ENCODE measurements around the gene NR0B2.

Gene NR0B2

DNA sequence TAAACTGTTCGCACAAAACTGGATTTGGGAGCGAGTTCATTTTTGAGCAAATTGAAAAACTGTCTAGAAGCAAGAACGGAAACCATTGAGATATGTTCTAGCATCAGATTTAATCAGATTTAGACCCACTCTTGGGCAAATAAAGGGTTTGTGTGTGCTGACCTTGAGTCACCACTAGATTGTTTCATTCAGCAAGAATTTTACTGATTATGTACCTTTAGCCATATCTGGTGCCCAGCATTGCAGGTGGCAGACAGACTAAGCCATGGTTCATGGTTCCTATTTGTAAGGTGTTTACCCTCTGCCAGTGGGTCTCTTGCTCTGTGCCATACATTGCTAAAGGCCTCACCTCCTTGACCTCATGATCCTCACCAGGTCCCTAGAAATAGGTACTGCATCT lies 9.1 kb upstream of the NR0B2 start:
- H3K9ac ChIP-seq (ENCODE audit: low read length): peak overlapping the region; percentile 90
- H3K4me1 ChIP-seq (ENCODE audit: control insufficient read depth, insufficient read depth, low read length): peaks cover 12% of the 10 kb centered on the region
- H3K36me3 ChIP-seq (ENCODE audit: control insufficient read depth, insufficient read depth, low read length): peaks cover 3% of the 10 kb centered on the region
- H3K9me3 ChIP-seq (ENCODE audit: control insufficient read depth, low read length): no peaks in the 10 kb centered on the region
- no peaks in the 10 kb centered on the region for H3K27me3 ChIP-seq (ENCODE audit: control insufficient read depth, insufficient read depth, low read length)
- peak overlapping the region; percentile 98 for H3K4me3 ChIP-seq (ENCODE audit: low read length)

DNA sequence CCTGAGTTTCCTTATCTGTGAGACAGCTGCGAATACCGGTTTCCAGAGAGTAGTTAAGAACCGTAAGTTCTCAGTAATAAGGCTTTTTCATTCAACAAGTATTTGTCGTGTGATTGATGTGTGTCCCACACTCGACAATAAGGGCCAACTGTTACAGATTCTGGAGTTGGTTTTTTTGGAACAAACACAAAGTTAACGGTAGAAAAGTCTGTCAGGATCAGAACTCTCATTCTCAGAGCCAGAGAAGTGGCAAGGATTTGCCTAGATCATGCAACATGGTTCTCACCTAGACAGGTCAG lies 8.6 kb upstream of the NR0B2 start:
- H3K36me3 ChIP-seq (ENCODE audit: control insufficient read depth, insufficient read depth, low read length): peaks cover 3% of the 10 kb centered on the region

DNA sequence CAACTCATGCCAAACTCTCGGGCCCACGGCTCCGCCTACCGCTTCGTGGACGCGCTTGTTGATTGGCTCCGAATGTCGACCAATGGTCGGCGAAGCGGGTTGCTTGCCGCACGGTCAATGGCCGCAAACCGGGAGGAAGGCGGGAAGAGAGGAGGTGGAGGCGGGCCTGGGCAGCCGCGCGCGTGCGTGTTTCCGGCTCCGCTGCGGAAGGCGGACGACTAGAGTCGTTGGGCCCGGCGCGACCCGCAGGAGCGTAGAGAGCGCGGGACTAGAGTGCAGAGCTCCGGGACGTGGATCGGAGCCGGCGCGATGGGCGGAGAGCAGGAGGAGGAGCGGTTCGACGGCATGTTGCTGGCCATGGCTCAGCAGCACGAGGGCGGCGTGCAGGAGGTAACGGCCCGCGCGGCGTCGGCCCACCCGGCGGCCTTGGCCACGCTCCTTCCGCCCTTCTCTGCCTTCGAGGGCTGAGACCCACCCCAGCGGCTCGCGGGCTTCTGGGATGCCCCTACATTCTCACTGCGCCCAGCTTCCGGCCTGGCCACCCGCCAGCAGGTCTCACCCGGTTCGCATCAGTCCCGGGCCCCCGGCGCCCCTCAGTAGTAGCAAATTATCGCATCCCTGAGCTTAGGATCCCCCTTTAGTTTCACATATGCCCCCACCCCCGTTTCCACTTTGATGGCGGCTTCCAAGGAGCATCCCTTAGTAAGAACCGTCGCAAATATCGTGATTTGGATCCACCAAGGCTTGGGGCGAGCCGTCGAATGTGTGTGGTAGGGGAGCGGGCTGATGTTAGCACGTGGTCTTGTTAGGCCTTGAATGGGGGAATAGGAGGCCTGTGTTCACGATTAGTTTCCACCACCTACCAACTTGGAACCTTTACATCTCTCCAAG lies 8.0 kb upstream of the NR0B2 start, which contains the start of gene NUDC:
Gene NUDC (plus strand): TSS at position 204 of the 891 bp plus-strand sequence. CDS start 106 bp downstream, at position 310.
- H3K9ac ChIP-seq (ENCODE audit: low read length): peak within 1 kb of the TSS; percentile 90
- H3K9me3 ChIP-seq (ENCODE audit: control insufficient read depth, low read length): no peaks in the 10 kb centered on the region
- peak within 1 kb of the TSS; percentile 98 for H3K4me3 ChIP-seq (ENCODE audit: low read length)
- peaks cover 12% of the 10 kb centered on the region for H3K4me1 ChIP-seq (ENCODE audit: control insufficient read depth, insufficient read depth, low read length)
- no peaks in the 10 kb centered on the region for H3K27me3 ChIP-seq (ENCODE audit: control insufficient read depth, insufficient read depth, low read length)
- H3K36me3 ChIP-seq (ENCODE audit: control insufficient read depth, insufficient read depth, low read length): peaks cover under 1% of the 10 kb centered on the region

More for the DNA sequence above, 8.6 kb upstream of the NR0B2 start:
- Histone ChIP-seq H3K9ac (ENCODE audit: low read length) (peak overlapping the region; percentile 90), H3K27me3 (ENCODE audit: control insufficient read depth, insufficient read depth, low read length) (no peaks in the 10 kb centered on the region), H3K4me3 (ENCODE audit: low read length) (peak overlapping the region; percentile 98), H3K4me1 (ENCODE audit: control insufficient read depth, insufficient read depth, low read length) (peaks cover 12% of the 10 kb centered on the region), H3K9me3 (ENCODE audit: control insufficient read depth, low read length) (no peaks in the 10 kb centered on the region)

DNA sequence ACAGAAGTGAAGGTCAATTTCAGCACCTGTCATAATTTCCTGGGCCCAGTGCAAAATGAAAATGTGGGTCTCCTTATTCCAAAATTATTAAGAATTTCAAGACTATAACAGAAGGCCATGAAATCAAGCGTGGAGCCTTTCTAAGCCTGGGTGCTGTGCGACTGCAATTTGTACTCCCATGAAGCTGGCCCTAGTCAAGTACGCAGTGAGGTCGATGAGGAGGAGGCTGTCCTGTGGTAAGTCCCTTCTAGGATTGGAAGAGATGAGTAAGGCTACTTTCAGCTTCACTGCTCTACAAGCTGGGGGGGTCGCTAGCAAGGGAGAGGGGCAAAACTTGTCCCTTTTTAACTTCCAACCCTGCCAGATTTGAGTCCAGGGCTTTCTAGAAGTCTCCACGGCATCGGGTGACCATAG lies 7.4 kb upstream of the NR0B2 start:
- no peaks in the 10 kb centered on the region for H3K9me3 ChIP-seq (ENCODE audit: control insufficient read depth, low read length)
- H3K9ac ChIP-seq (ENCODE audit: low read length): peak overlapping the region; percentile 90
- peaks cover 19% of the 10 kb centered on the region for H3K4me1 ChIP-seq (ENCODE audit: control insufficient read depth, insufficient read depth, low read length)
- no peaks in the 10 kb centered on the region for H3K27me3 ChIP-seq (ENCODE audit: control insufficient read depth, insufficient read depth, low read length)
- H3K36me3 ChIP-seq (ENCODE audit: control insufficient read depth, insufficient read depth, low read length): no peaks in the 10 kb centered on the region
- peak overlapping the region; percentile 98 for H3K4me3 ChIP-seq (ENCODE audit: low read length)

DNA sequence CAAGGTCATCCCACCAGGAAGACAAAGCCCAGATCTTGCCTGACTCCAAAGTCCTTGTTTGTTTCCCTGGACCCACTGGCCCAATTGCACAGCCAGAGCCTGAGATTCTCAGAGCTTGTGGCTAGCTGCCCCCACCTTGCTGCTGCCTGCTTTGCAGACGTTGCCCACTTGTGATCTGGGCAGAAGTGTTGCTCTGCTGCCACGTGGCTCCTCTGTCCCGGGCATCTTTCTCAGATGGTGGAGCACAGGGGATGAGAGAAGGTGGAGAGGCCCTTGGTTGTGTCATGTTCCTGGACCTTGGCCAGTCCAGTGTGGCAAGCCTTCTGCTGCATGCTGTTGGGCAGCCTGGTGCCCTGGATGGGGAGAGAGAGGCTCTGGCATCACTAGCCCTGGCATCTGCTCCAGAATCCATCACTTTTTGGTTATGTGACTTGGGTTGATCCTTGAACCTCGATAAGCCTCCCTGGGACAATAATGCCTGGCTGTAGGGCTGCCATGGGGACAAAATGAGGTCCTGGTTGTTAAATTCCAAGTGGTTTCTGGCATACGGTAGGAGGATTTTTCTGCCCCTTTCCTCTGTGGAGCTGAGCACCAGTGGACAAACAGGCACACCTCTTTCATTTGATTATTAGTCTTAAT lies 1.5 kb upstream of the NR0B2 start:
- peaks cover 49% of the 10 kb centered on the region for H3K4me1 ChIP-seq (ENCODE audit: control insufficient read depth, insufficient read depth, low read length)
- H3K9ac ChIP-seq (ENCODE audit: low read length): peak overlapping the region; percentile 31
- no peaks in the 10 kb centered on the region for H3K36me3 ChIP-seq (ENCODE audit: control insufficient read depth, insufficient read depth, low read length)
- no peaks in the 10 kb centered on the region for H3K9me3 ChIP-seq (ENCODE audit: control insufficient read depth, low read length)
- H3K27me3 ChIP-seq (ENCODE audit: control insufficient read depth, insufficient read depth, low read length): no peaks in the 10 kb centered on the region
- no peak overlapping the region for H3K4me3 ChIP-seq (ENCODE audit: low read length)

DNA sequence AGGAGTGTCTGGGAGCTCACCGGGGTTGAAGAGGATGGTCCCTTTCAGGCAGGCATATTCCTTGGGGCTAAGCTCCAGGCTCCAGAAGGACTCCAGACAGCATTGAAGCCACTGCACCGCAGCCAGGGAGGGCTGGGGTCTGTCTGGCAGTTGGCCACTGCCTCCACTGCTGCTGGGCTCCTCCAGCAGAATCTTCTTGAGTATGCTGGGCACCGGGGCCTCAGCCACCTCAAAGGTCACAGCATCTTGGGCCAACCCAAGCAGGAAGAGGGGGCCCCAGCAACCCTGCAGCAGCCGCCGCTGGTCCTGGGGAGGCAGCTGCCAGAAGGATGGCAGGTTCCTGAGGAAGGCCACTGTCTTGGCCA lies 404 bp downstream of the NR0B2 start:
- Histone ChIP-seq H3K4me3 (ENCODE audit: low read length) (peak overlapping the region; percentile 67), H3K9ac (ENCODE audit: low read length) (peak overlapping the region; percentile 93), H3K36me3 (ENCODE audit: control insufficient read depth, insufficient read depth, low read length) (no peaks in the 10 kb centered on the region), H3K4me1 (ENCODE audit: control insufficient read depth, insufficient read depth, low read length) (peaks cover 55% of the 10 kb centered on the region), H3K9me3 (ENCODE audit: control insufficient read depth, low read length) (no peaks in the 10 kb centered on the region), H3K27me3 (ENCODE audit: control insufficient read depth, insufficient read depth, low read length) (no peaks in the 10 kb centered on the region)

DNA sequence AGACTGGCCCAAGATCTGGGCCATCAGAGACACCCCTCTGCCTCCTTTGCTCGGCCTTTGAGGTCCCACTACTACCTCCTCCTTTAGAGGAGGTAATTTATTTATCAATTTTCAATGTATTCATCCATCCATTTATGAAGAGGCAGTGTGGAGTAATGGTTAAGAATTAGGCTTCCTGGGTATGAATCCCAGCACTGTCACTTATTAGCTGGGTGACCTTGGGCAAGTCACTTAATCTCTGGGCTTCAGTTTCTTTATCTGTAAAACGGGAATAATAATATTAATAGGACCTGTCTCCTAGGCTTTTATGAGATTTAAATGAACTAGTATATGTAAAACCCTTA lies 1.7 kb downstream of the NR0B2 start:
- H3K27me3 ChIP-seq (ENCODE audit: control insufficient read depth, insufficient read depth, low read length): no peaks in the 10 kb centered on the region
- no peaks in the 10 kb centered on the region for H3K9me3 ChIP-seq (ENCODE audit: control insufficient read depth, low read length)
- peak overlapping the region; percentile 67 for H3K4me3 ChIP-seq (ENCODE audit: low read length)
- no peaks in the 10 kb centered on the region for H3K36me3 ChIP-seq (ENCODE audit: control insufficient read depth, insufficient read depth, low read length)
- peak overlapping the region; percentile 93 for H3K9ac ChIP-seq (ENCODE audit: low read length)
- H3K4me1 ChIP-seq (ENCODE audit: control insufficient read depth, insufficient read depth, low read length): peaks cover 58% of the 10 kb centered on the region

DNA sequence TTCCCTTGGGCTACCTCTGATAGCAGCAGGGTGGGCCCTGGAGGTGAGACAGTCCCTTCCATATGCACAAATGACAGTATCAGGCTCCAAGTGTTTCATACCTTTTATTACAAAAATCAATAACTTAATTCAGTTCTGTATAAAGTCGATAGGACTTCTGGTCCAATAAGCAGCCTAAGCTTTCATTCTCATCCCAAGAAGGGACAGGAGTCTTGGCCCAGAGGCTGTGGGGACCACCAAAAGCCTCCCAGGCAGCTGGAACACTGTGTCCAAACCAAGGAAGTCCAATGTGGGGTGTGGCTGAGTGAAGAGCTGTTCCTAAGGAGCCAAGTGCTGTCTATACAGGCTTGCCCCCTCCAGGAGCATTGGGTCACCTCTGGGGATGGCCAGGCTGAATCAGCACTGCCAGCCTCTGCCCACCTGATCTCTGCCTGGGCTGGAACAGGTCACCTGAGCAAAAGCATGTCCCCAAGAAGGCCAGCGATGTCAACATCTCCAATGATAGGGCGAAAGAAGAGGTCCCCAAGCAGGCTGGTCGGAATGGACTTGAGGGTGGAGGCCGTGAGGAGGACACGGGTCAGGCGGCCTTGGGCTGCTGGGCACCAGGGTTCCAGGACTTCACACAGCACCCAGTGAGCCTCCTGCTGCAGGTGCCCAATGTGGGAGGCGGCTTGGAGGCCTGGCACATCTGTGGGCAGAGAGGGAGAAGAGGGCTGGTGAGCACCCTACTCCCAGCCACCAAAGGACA lies 2.2 kb downstream of the NR0B2 start:
- Histone ChIP-seq H3K36me3 (ENCODE audit: control insufficient read depth, insufficient read depth, low read length) (no peaks in the 10 kb centered on the region), H3K27me3 (ENCODE audit: control insufficient read depth, insufficient read depth, low read length) (no peaks in the 10 kb centered on the region), H3K4me3 (ENCODE audit: low read length) (peak overlapping the region; percentile 67), H3K9me3 (ENCODE audit: control insufficient read depth, low read length) (no peaks in the 10 kb centered on the region), H3K9ac (ENCODE audit: low read length) (peak overlapping the region; percentile 93), H3K4me1 (ENCODE audit: control insufficient read depth, insufficient read depth, low read length) (peaks cover 59% of the 10 kb centered on the region)

DNA sequence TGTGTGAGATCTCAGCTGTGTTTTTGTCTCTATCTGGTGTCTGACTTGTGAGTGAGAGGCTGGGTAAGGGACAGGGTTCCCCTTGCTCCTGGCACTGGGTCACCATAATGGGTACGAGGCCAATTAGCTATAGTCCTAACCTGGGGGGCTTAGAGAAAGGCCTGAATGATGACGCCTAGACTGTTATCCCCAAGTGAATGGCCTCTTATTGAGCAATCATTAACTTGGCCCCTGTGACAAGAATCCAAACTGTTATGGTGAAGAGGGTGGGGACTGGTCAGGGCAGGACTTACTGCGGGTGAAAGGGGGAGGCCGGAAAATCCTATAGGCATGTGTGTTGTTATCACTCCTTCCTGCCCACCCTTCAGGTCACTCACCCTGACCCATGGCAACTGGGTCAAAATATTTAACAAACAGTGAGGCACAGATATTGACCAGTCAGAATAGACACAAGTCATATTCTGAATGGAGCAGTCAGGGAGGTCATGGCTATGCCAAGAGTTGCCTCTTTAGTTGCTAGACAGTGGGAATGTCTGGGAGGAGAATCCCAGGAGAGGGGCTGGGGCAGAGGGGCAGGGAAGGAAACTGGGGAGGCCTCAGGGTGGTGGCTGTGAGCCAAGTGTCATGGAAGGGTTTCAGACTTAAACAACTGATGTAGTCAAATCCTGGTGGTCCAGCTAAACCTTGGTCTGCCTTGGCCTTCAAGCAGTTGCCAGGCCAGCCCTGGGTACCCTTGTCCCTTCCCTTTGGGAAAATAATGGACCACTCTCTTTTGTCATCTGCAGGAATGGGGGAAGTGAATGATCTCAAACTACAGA lies 3.2 kb downstream of the NR0B2 start:
- Histone ChIP-seq H3K36me3 (ENCODE audit: control insufficient read depth, insufficient read depth, low read length) (no peaks in the 10 kb centered on the region), H3K27me3 (ENCODE audit: control insufficient read depth, insufficient read depth, low read length) (no peaks in the 10 kb centered on the region), H3K4me1 (ENCODE audit: control insufficient read depth, insufficient read depth, low read length) (peaks cover 58% of the 10 kb centered on the region), H3K9ac (ENCODE audit: low read length) (peak overlapping the region; percentile 24), H3K9me3 (ENCODE audit: control insufficient read depth, low read length) (no peaks in the 10 kb centered on the region), H3K4me3 (ENCODE audit: low read length) (no peak overlapping the region)

DNA sequence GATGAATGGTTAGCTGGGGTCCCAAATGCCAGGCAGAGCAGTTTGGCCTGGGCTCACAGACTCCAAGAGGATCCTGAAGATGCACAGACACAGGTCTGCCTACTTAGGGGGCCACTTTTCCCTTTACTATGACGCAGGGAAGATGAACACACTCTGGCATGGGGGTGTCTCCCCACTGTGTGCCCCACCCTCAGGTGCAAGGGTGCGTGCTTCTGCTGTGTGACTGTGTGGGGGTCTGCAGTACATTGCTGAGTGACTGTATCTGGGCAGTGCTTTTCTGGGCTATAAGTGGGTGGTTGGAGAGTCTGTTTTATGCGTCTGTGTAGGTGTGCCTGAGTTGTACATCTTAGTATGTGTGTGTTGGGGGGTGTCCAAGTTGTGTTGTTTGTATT lies 3.8 kb downstream of the NR0B2 start:
- H3K4me3 ChIP-seq (ENCODE audit: low read length): no peak overlapping the region
- H3K9me3 ChIP-seq (ENCODE audit: control insufficient read depth, low read length): no peaks in the 10 kb centered on the region
- no peaks in the 10 kb centered on the region for H3K36me3 ChIP-seq (ENCODE audit: control insufficient read depth, insufficient read depth, low read length)
- H3K4me1 ChIP-seq (ENCODE audit: control insufficient read depth, insufficient read depth, low read length): peaks cover 53% of the 10 kb centered on the region
- peak overlapping the region; percentile 24 for H3K9ac ChIP-seq (ENCODE audit: low read length)
- H3K27me3 ChIP-seq (ENCODE audit: control insufficient read depth, insufficient read depth, low read length): no peaks in the 10 kb centered on the region

DNA sequence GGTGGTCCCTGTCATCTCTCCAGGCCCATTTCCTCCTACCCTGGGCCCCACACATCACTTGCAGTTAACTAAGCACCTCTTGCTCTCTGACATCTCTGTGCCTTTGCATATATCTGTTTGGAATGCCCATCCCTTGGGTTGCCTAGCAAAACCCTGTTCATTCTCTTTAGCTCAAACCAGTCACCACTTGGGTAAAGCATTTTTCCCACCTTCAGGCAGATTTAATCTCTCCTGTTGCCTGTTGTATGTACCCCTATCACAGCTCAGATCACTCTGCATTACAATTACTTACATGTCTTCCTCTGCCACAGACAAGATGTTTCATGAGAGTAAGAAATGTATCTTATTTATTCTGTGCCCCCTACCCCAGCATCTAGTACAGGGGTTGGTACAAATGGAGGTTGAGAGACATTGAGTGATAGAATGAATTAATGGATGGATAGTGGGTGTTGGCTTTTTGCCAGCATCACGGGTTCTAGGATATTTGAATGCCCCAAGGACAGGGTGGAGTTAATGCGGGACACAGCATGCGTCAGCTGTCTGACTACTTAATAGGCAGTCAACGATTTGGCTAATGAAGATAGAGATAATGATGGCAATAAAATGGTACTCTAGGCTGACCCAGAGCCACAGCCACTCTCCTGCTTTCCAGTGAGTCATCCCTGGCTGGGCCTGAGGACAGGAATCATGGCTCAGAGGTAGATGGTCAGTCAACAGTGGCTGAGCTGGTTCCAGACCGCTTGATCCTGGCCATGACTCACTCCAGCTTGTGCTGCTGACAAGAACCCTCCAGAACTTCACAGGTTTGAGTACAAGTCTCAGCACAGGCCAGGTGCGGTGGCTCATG lies 6.5 kb downstream of the NR0B2 start:
- peaks cover 39% of the 10 kb centered on the region for H3K4me1 ChIP-seq (ENCODE audit: control insufficient read depth, insufficient read depth, low read length)
- no peak overlapping the region for H3K9ac ChIP-seq (ENCODE audit: low read length)
- H3K27me3 ChIP-seq (ENCODE audit: control insufficient read depth, insufficient read depth, low read length): no peaks in the 10 kb centered on the region
- H3K4me3 ChIP-seq (ENCODE audit: low read length): no peak overlapping the region
- no peaks in the 10 kb centered on the region for H3K9me3 ChIP-seq (ENCODE audit: control insufficient read depth, low read length)
- no peaks in the 10 kb centered on the region for H3K36me3 ChIP-seq (ENCODE audit: control insufficient read depth, insufficient read depth, low read length)
